Heart left ventricle (tissue), 13 donors: ENCODE data around the gene COPS8.

Experiments used
- POLR2A ChIP-seq, 2 donors: fragments of 450-650 bp; IDR thresholded peaks; one replicate each; pipeline ENCODE4 v1.6.1; 2017; ENCODE audit warnings: antibody characterized with exemption in 2 of 2, mild to moderate bottlenecking in 2 of 2, moderate library complexity in 2 of 2
- TF ChIP-seq, protein P1 (sequence below), 12 donors: fragments of 200-600 bp; sonication (generic) in 4 of 12; IDR thresholded peaks; one replicate each; pipeline versions ENCODE4 v1.5.0 to v1.8.0; 2018 to 2022; ENCODE audit warnings: antibody characterized with exemption in 12 of 12, mild to moderate bottlenecking in 5 of 12
- donor health status: ischemic (EF 13 %, LVEDD 7.1; RV severe dilation, severe dysfunction).
- donor health status: DM: no; HTN: yes; CAD: no.
- donor health status: DM: no; HTN: no; CAD: no.
- donor health status: ischemic (EF 25% LVEDD 6.9; RV normal size, moderate dysfunction).
- donor health status: ischemic (EF 25% LVEDD 5.7; RV mildly dilated, moderate dysfunction).
- donor health status: ischemic (EF 35%, LVEDD 5.7; RV mildly dilated, moderate dysfunction).
- donor health status: nonischemic (EF 11% LVEDD 7.7; RV severe dilation, severe dysfunction).
- donor health status: DM: yes; HTN: yes; CAD: no.
- donor health status: PGD.
- donor health status: ischemic (EF 29% LVEDD 5.4; RV normal size, mild dysfunction).
- donor health status: nonischemic (EF 23%, LVEDD 6.1; RV moderate dilation, normal function).

DNA sequence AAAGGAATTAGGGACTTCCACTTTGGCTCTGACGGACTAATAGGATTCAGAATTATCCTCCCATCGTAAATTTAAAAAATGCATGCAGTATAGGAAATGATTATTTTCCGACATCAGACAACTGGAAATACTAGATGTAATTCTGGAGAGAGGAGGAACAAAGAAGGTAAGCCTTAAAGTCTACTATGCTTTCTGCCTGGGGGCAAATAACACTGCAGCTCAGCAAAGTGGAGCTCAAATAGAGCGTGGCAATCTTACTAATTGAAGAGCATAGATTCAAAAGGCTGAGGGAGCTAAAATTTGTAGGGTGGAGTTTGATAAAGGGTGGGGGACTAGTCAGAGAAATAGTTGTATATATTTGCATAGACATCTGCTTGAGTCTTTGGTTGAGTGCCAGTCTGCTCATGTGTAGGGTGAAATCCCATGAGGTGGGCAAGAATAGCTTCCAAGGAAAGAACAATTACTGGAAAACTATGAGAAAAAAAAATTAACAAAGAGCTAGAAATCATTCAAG lies 23.8 kb downstream of the COPS8 start:
- TF ChIP-seq, protein P1, sequence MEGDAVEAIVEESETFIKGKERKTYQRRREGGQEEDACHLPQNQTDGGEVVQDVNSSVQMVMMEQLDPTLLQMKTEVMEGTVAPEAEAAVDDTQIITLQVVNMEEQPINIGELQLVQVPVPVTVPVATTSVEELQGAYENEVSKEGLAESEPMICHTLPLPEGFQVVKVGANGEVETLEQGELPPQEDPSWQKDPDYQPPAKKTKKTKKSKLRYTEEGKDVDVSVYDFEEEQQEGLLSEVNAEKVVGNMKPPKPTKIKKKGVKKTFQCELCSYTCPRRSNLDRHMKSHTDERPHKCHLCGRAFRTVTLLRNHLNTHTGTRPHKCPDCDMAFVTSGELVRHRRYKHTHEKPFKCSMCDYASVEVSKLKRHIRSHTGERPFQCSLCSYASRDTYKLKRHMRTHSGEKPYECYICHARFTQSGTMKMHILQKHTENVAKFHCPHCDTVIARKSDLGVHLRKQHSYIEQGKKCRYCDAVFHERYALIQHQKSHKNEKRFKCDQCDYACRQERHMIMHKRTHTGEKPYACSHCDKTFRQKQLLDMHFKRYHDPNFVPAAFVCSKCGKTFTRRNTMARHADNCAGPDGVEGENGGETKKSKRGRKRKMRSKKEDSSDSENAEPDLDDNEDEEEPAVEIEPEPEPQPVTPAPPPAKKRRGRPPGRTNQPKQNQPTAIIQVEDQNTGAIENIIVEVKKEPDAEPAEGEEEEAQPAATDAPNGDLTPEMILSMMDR (IDR thresholded peaks at IDR 0.05): no peak
- TF ChIP-seq POLR2A (IDR thresholded peaks at IDR 0.05): no peak
